GM23338 (cell line): ENCODE measurements around the gene ZNF460.

Experiments
- CREB1 ChIP-seq: fragments of 250-450 bp; sonication (Bioruptor Pico); IDR thresholded peaks from 2 replicates; pipeline ENCODE4 v1.5.0; 2020; ENCODE audit warnings: low read depth, mild to moderate bottlenecking, moderate library complexity
- EZH2 ChIP-seq: fragments of 200-600 bp; sonication (generic); IDR thresholded peaks from one replicate; pipeline ENCODE4 v1.8.0; 2017; ENCODE audit warnings: antibody characterized with exemption, mild to moderate bottlenecking, low read depth; ENCODE audit not compliant: unreplicated experiment
- EZH2phosphoT487 ChIP-seq: fragments of 200-600 bp; sonication (generic); IDR thresholded peaks from one replicate; pipeline ENCODE4 v1.8.1; 2018; ENCODE audit warnings: antibody characterized with exemption; ENCODE audit not compliant: unreplicated experiment
- JUNB ChIP-seq: IDR thresholded peaks from one replicate; pipeline ENCODE4 v1.6.1; 2016; ENCODE audit warnings: antibody characterized with exemption; ENCODE audit not compliant: unreplicated experiment
- NANOG ChIP-seq: IDR thresholded peaks from 2 replicates; pipeline ENCODE4 v1.6.1; 2016; ENCODE audit warnings: antibody characterized with exemption, borderline replicate concordance
- POLR2AphosphoS5 ChIP-seq: IDR thresholded peaks from 2 replicates; pipeline ENCODE4 v1.6.1; 2016; ENCODE audit warnings: antibody characterized with exemption, low read depth
- ZNF114 ChIP-seq: fragments of 250-450 bp; sonication (Bioruptor Pico); IDR thresholded peaks from 2 replicates; pipeline ENCODE4 v1.5.0; 2020; ENCODE audit warnings: mild to moderate bottlenecking, moderate library complexity
- ZNF331 ChIP-seq: fragments of 250-450 bp; sonication (Bioruptor Pico); IDR thresholded peaks from 2 replicates; pipeline ENCODE4 v1.5.0; 2020; ENCODE audit warnings: low read depth, mild to moderate bottlenecking, moderate library complexity
- TF ChIP-seq, protein P1 (sequence below): IDR thresholded peaks from one replicate; pipeline ENCODE4 v1.6.1; 2018; ENCODE audit warnings: antibody characterized with exemption; ENCODE audit not compliant: unreplicated experiment
- TF ChIP-seq, protein P2 (sequence below), 2 experiments: fragments of 200-600 bp in 1 of 2; sonication (generic) in 1 of 2; conservative IDR thresholded peaks; 2 replicates each; pipeline versions ENCODE4 v1.5.1 to v1.6.1; 2016 to 2017; ENCODE audit warnings: antibody characterized with exemption in 2 of 2, low read depth in 2 of 2, mild to moderate bottlenecking in 2 of 2, moderate library complexity in 1 of 2
- TF ChIP-seq, protein P3 (sequence below): fragments of 250-450 bp; sonication (Bioruptor Pico); IDR thresholded peaks from 2 replicates; pipeline ENCODE4 v1.5.0; 2020; ENCODE audit warnings: mild to moderate bottlenecking, moderate library complexity
- TF ChIP-seq, protein P4 (sequence below): IDR thresholded peaks from 2 replicates; pipeline ENCODE4 v1.6.1; 2016; ENCODE audit warnings: antibody characterized with exemption

DNA sequence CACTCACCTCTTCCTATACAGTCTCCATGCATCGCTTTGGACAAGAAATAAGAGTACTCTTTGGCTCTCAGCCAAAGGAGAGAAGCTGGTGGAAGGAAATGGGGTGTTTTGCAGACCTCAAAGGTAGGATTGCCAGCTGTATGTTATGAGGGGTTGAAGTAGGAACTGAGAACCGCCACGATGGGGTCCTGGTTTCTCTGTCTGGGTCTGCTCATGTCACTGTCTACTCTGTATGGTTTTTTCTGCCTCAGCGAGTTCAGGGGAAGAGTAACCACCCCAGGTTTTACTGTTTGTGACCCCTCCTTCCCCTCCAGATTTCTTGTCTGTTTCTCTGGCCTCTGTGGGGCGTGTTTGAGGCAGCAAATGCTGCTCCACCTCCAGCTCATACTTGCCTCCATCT is 35.8 kb upstream of the ZNF460 start:
- TF ChIP-seq, protein P1, sequence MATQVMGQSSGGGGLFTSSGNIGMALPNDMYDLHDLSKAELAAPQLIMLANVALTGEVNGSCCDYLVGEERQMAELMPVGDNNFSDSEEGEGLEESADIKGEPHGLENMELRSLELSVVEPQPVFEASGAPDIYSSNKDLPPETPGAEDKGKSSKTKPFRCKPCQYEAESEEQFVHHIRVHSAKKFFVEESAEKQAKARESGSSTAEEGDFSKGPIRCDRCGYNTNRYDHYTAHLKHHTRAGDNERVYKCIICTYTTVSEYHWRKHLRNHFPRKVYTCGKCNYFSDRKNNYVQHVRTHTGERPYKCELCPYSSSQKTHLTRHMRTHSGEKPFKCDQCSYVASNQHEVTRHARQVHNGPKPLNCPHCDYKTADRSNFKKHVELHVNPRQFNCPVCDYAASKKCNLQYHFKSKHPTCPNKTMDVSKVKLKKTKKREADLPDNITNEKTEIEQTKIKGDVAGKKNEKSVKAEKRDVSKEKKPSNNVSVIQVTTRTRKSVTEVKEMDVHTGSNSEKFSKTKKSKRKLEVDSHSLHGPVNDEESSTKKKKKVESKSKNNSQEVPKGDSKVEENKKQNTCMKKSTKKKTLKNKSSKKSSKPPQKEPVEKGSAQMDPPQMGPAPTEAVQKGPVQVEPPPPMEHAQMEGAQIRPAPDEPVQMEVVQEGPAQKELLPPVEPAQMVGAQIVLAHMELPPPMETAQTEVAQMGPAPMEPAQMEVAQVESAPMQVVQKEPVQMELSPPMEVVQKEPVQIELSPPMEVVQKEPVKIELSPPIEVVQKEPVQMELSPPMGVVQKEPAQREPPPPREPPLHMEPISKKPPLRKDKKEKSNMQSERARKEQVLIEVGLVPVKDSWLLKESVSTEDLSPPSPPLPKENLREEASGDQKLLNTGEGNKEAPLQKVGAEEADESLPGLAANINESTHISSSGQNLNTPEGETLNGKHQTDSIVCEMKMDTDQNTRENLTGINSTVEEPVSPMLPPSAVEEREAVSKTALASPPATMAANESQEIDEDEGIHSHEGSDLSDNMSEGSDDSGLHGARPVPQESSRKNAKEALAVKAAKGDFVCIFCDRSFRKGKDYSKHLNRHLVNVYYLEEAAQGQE = no peak
- TF ChIP-seq, protein P2, sequence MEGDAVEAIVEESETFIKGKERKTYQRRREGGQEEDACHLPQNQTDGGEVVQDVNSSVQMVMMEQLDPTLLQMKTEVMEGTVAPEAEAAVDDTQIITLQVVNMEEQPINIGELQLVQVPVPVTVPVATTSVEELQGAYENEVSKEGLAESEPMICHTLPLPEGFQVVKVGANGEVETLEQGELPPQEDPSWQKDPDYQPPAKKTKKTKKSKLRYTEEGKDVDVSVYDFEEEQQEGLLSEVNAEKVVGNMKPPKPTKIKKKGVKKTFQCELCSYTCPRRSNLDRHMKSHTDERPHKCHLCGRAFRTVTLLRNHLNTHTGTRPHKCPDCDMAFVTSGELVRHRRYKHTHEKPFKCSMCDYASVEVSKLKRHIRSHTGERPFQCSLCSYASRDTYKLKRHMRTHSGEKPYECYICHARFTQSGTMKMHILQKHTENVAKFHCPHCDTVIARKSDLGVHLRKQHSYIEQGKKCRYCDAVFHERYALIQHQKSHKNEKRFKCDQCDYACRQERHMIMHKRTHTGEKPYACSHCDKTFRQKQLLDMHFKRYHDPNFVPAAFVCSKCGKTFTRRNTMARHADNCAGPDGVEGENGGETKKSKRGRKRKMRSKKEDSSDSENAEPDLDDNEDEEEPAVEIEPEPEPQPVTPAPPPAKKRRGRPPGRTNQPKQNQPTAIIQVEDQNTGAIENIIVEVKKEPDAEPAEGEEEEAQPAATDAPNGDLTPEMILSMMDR (conservative IDR thresholded peaks at IDR 0.05; ENCODE audit: low read depth in 2 of 2) = no peak
- no peak for TF ChIP-seq CREB1 (CRISPR knock-in tag)
- no peak for TF ChIP-seq POLR2AphosphoS5
- TF ChIP-seq EZH2 = no peak
- no peak for TF ChIP-seq EZH2phosphoT487
- no peak for TF ChIP-seq ZNF331 (CRISPR knock-in tag)
- TF ChIP-seq JUNB = no peak
- TF ChIP-seq, protein P3, sequence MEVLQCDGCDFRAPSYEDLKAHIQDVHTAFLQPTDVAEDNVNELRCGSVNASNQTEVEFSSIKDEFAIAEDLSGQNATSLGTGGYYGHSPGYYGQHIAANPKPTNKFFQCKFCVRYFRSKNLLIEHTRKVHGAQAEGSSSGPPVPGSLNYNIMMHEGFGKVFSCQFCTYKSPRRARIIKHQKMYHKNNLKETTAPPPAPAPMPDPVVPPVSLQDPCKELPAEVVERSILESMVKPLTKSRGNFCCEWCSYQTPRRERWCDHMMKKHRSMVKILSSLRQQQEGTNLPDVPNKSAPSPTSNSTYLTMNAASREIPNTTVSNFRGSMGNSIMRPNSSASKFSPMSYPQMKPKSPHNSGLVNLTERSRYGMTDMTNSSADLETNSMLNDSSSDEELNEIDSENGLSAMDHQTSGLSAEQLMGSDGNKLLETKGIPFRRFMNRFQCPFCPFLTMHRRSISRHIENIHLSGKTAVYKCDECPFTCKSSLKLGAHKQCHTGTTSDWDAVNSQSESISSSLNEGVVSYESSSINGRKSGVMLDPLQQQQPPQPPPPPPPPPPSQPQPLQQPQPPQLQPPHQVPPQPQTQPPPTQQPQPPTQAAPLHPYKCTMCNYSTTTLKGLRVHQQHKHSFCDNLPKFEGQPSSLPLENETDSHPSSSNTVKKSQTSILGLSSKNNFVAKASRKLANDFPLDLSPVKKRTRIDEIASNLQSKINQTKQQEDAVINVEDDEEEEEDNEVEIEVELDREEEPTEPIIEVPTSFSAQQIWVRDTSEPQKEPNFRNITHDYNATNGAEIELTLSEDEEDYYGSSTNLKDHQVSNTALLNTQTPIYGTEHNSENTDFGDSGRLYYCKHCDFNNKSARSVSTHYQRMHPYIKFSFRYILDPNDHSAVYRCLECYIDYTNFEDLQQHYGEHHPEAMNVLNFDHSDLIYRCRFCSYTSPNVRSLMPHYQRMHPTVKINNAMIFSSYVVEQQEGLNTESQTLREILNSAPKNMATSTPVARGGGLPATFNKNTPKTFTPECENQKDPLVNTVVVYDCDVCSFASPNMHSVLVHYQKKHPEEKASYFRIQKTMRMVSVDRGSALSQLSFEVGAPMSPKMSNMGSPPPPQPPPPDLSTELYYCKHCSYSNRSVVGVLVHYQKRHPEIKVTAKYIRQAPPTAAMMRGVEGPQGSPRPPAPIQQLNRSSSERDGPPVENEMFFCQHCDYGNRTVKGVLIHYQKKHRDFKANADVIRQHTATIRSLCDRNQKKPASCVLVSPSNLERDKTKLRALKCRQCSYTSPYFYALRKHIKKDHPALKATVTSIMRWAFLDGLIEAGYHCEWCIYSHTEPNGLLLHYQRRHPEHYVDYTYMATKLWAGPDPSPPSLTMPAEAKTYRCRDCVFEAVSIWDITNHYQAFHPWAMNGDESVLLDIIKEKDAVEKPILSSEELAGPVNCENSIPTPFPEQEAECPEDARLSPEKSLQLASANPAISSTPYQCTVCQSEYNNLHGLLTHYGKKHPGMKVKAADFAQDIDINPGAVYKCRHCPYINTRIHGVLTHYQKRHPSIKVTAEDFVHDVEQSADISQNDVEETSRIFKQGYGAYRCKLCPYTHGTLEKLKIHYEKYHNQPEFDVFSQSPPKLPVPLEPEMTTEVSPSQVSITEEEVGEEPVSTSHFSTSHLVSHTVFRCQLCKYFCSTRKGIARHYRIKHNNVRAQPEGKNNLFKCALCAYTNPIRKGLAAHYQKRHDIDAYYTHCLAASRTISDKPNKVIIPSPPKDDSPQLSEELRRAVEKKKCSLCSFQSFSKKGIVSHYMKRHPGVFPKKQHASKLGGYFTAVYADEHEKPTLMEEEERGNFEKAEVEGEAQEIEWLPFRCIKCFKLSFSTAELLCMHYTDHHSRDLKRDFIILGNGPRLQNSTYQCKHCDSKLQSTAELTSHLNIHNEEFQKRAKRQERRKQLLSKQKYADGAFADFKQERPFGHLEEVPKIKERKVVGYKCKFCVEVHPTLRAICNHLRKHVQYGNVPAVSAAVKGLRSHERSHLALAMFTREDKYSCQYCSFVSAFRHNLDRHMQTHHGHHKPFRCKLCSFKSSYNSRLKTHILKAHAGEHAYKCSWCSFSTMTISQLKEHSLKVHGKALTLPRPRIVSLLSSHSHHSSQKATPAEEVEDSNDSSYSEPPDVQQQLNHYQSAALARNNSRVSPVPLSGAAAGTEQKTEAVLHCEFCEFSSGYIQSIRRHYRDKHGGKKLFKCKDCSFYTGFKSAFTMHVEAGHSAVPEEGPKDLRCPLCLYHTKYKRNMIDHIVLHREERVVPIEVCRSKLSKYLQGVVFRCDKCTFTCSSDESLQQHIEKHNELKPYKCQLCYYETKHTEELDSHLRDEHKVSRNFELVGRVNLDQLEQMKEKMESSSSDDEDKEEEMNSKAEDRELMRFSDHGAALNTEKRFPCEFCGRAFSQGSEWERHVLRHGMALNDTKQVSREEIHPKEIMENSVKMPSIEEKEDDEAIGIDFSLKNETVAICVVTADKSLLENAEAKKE (CRISPR knock-in tag) = no peak
- TF ChIP-seq ZNF114 (CRISPR knock-in tag) = no peak
- no peak for TF ChIP-seq NANOG
- TF ChIP-seq, protein P4, sequence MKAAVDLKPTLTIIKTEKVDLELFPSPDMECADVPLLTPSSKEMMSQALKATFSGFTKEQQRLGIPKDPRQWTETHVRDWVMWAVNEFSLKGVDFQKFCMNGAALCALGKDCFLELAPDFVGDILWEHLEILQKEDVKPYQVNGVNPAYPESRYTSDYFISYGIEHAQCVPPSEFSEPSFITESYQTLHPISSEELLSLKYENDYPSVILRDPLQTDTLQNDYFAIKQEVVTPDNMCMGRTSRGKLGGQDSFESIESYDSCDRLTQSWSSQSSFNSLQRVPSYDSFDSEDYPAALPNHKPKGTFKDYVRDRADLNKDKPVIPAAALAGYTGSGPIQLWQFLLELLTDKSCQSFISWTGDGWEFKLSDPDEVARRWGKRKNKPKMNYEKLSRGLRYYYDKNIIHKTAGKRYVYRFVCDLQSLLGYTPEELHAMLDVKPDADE = no peak
